C4-2B (cell line): ENCODE data around the gene GAA.

ENCODE experiments used
- H3K27ac ChIP-seq: fragments of 450-650 bp; 2 replicates; pipeline ENCODE4 v1.5.1; 2017
- CTCF ChIP-seq: fragments of 450-650 bp; conservative IDR thresholded peaks from 2 replicates; pipeline ENCODE4 v1.5.1; 2017; ENCODE audit warnings: mild to moderate bottlenecking
- ZFX ChIP-seq: fragments of 450-650 bp; IDR thresholded peaks from 2 replicates; pipeline ENCODE4 v1.6.1; 2017

Gene GAA

GRCh38 chr17:80110447-80110812 lies 9.0 kb downstream of the GAA start:
- TF ChIP-seq CTCF, result no peak
- TF ChIP-seq ZFX, result no peak

DNA sequence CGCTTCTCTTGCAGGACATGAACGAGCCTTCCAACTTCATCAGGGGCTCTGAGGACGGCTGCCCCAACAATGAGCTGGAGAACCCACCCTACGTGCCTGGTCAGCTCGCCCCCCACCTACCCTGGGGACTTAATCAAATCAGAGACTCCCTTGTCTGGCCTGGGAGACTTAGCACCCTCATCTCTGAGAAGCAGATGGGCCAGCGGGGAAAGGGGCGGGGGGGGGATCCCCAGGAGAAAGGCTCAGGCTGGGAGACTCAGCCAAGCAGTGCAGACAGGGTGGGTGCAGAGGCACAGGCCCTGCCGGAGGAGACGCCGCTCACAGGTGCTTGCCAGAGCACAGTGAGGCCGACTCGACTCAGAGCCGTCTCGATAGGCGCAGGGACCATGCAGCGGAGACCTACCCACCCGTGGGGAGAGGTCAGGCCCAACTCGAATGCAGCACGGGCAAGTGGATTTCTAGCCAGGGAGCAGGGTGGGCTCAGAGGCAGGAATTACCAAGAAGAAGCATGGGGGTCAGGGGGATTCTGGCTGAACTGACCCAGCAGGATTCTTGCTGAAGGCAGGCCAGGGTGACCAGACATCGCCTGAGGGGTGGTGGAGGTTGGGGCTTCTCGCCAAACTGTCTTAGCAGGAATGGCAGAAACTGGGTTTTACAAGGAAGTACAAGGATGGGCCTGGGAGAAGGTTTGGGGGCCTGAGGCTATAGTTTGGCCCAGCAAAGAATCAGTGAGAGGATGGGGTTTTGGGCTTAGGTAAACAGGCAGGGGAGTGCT lies 9.7 kb downstream of the GAA start:
- no peak overlapping the region for H3K27ac ChIP-seq
- no peak for TF ChIP-seq CTCF
- TF ChIP-seq ZFX, result no peak

More at GRCh38 chr17:80110447-80110812, 9.0 kb downstream of the GAA start:
- no peak overlapping the region for H3K27ac ChIP-seq

GRCh38 chr17:80111702-80112470 lies 10.5 kb downstream of the GAA start:
- no peak overlapping the region for H3K27ac ChIP-seq
- TF ChIP-seq CTCF, result no peak
- no peak for TF ChIP-seq ZFX

GRCh38 chr17:80112471-80113032 lies 11.2 kb downstream of the GAA start:
- TF ChIP-seq CTCF (no peak), ZFX (no peak)
- H3K27ac ChIP-seq, result no peak overlapping the region

- TF ChIP-seq ZFX (no peak), CTCF (no peak)
Observed at GRCh38 chr17:80113033-80113484, 11.7 kb downstream of the GAA start.

GRCh38 chr17:80114758-80115157 lies 13.4 kb downstream of the GAA start:
- no peak for TF ChIP-seq ZFX
- TF ChIP-seq CTCF, result no peak
- H3K27ac ChIP-seq, result no peak overlapping the region

More at GRCh38 chr17:80113033-80113484, 11.7 kb downstream of the GAA start:
- H3K27ac ChIP-seq, result no peak overlapping the region

- no peak overlapping the region for H3K27ac ChIP-seq
- TF ChIP-seq CTCF (no peak), ZFX (no peak)
Observed at GRCh38 chr17:80115159-80115558, 13.8 kb downstream of the GAA start.
